CD4-positive, alpha-beta T cell treated with Interleukin-21 for 1 hour (primary cell): Measurements from ENCODE around the gene DUOXA1.
"Not testable (repeated sequence)": the region's sequence is repeated elsewhere in the genome, so short reads cannot be mapped to it uniquely, and the experiment has no call there.

Source experiments
- DNase-seq: peaks from one replicate; pipeline ENCODE4 v3.0.0-alpha.2; 2020

The DUOXA1 gene

DNA sequence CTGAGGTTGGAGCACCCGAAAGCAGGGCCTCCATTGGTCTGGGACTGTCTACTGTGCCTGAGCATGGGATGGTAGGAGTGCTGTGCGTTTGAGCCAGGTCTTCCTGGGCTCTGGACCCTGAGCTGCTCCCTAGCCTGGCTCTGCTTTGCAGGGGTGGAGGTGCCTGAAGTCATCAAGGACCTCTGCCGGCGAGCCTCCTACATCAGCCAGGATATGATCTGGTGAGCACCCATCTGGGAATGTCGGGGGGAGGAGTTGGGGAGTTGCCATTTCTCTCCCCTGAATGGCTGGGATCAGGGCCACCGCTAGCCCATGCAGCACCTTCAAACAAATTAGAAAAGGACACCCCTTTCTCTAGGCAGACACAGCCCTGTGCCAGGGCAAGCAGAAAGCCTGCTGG, 20.8 kb upstream of the DUOXA1 start:
- no peak for DNase-seq

DNA sequence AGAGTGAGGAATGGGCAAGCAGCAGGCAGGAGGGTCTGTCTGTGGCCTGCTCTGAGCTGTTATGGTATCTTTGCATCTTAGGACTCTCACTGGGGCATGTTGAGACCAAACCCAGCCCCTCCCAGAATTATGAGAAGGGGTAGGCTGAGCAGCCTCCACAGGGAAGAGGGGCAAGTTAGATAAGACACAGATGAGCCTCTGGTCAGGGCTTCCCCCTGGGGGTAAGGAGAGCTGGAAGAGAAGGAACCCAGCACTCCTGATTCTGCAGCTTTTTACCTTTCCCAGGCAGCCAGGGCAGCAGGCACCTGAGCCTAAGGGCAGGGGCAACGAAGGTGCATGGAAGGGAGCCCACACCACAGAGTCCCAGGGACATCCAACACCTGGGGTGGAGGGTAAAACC, 19.4 kb upstream of the DUOXA1 start:
- DNase-seq, result no peak

DNA sequence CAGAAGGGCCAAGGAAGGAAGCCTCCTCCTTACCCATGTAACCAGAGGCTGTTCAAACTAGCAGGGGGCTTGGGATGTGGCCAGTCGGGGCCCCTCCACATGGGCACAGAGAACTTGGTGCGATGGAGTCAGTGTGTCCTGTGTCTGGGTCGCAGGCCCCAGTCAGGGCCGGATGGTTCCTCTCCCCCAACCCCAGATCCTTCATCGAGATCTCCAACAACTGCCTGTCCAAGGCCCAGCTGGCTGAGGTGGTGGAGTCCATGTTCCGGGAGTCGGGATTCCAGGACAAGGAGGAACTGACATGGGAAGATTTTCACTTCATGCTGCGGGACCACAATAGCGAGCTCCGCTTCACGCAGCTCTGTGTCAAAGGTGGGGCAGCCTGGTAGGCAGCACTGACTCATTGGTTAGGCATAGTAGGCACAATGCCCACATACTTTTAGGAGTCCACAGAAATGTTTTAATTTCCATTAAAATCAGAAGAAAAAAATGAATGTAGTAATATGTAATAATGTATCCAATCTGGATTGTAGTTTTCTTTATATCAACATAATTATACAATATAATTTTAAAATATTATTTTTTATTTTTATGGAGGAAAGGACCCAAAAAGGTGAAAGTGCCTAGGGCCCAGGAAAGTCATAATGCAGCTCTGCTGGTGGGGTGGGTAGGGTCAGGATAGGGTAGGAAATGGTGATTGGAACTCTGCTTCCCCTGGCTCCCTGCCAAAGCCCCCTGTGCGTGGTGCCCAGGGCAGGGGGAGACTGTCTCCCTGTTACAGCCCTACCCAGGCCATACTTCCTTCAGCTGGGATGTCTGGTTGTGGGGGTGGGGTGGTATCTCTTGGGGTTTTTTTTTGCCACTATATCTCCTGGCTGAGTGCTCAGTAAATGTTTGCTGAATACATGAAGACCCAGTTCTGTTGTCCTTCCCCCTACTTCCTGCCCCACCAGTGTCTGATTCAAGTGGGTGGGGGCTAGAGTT, 18.7 kb upstream of the DUOXA1 start:
- DNase-seq, result no peak

DNA sequence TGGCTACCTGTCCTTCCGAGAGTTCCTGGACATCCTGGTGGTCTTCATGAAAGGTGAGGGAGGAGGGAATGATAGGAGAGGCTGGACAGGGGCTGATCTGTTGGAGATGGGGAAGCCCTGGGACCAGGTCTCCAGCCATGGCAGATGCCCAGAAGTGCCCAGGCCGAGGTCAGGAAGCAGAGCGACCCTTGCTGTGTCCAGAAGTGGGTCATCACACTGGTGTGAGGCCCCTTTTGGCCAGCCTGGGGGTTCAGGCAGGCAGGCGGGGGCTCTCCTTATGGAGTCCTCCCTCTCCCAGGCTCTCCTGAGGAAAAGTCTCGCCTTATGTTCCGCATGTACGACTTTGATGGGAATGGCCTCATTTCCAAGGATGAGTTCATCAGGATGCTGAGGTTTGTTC, 17.9 kb upstream of the DUOXA1 start:
- no peak for DNase-seq

DNA sequence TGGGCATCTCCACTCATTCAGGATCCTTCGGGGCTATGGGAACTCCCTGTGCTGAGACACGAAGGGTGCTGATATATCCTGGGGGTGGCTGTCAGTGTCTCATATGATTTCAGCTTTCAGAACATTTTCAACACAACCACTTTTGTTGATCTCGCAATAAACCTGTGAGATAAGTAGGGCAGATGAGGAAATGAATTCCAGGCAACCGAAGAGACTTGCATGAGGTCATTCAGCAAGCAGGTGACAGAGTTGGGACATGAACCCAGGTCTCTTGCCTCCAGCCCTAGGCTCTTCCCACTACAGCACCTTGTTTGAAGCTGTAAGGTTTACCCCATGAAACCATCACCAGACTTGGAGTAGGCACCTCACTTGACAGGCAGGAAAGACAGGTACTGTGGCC, 16.7 kb upstream of the DUOXA1 start:
- no peak for DNase-seq

DNA sequence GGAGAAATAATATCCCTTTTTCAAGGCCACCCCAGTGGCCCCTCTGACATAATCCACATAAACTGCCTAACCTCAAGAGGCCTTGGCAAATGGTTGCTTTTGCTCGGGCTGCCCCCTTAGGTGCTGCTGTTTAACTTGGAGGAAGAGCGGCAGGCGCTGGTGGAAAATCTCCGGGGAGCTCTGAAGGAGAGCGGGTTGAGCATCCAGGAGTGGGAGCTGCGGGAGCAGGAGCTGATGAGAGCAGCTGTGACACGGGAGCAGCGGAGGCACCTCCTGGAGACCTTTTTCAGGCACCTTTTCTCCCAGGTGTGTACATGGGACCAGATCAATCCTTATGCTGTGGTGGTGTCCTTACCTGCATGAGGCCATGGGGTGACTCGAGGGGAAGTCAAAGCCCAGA, 15.1 kb upstream of the DUOXA1 start:
- no peak for DNase-seq

DNA sequence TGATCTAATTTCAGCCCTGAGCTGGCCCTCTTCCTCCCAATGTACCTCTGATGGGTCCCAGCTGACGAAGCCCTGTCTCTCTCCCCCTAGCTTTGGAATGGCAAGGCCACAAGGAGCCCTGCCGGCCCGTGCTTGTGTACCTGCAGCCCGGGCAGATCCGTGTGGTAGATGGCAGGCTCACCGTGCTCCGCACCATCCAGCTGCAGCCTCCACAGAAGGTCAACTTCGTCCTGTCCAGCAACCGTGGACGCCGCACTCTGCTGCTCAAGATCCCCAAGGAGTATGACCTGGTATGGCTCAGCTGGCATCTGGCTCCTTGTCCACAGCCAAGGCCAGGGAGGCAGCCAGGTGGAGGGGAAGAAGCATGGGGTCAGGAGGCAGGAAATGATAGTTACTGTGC, 14.3 kb upstream of the DUOXA1 start:
- DNase-seq, result no peak

DNA sequence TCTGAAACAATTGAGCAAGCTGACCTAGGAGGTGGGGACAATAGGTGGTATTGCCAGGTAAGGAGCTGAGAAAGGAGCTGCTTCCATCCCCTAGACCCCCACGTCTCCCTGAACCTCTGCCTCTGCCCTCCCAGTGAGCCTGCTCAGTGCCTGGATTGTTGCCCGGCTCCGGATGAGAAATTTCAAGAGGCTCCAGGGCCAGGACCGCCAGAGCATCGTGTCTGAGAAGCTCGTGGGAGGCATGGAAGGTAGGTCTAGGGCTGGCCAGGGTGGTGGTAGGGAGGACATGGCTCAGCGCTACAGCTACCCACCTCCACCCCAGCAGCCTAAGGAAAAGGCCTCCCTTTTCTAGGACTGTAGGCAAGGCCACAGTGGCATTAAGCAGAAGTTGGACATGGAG, 13.4 kb upstream of the DUOXA1 start:
- no peak for DNase-seq

DNA sequence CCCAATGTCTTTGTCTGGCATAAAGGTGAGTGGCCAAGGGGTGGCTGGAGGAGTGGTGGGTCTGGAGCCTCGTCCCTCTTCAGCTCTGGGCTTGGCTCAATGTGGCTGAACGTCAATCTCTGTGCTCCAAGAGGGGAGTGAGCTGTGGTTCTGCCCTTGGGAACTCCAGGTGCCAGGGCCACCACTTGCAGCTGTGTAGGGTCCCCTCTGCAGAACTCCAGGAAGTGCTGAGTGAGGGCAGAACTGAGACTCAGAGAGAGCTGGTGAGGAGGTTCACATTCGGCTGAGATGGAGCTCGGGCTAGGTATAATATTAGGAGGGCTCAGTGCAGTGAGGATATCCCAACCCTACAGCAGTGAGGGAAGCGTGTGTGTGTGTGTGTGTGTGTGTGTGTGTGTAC, 11.7 kb upstream of the DUOXA1 start:
- DNase-seq, result no peak

DNA sequence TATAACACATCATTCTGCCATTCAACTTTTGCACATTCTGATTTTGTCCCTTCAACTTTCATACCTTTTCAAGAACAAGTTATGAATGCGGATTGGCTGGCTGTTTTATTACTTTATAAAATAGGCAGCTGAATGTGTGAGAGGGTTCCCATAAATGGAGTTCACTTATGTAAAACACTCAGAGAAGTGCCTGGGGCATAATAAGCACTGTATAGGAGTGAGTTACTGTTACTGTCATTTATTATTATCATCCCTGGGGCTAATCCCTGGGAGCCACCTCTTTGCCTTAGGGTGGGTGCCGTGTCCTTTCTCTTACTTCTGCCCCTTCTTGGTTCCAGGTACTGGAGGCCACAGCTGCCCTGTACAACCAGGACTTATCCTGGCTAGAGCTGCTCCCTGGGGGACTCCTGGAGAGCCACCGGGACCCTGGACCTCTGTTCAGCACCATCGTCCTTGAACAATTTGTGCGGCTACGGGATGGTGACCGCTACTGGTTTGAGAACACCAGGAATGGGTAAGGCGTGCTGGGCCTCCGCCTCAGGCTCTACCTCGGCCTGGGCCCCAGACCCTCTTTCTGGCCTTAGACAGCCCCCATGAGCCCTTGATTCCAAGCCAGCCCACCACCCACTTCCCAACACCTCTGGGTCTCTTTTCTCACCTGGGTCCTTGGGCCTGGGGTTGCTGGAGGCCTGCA, 11.0 kb upstream of the DUOXA1 start:
- DNase-seq, result no peak

DNA sequence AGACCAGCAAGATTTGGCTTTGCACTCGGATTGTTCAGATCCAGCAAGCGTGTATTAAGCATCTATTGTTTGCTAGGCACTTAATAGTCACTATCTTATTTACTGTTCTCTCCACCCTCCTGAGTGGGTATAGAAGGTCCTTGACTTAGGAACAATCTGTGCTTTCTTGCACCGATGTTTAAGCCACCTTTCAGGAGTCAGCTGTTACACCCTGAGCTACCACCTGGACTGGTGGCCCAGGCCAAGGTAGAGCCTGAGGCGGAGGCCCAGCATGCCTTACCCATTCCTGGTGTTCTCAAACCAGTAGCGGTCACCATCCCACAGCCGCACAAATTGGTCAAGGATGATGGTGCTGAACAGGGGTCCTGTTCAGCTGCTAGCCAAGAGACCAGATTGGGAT, 10.1 kb upstream of the DUOXA1 start:
- DNase-seq, result no peak

DNA sequence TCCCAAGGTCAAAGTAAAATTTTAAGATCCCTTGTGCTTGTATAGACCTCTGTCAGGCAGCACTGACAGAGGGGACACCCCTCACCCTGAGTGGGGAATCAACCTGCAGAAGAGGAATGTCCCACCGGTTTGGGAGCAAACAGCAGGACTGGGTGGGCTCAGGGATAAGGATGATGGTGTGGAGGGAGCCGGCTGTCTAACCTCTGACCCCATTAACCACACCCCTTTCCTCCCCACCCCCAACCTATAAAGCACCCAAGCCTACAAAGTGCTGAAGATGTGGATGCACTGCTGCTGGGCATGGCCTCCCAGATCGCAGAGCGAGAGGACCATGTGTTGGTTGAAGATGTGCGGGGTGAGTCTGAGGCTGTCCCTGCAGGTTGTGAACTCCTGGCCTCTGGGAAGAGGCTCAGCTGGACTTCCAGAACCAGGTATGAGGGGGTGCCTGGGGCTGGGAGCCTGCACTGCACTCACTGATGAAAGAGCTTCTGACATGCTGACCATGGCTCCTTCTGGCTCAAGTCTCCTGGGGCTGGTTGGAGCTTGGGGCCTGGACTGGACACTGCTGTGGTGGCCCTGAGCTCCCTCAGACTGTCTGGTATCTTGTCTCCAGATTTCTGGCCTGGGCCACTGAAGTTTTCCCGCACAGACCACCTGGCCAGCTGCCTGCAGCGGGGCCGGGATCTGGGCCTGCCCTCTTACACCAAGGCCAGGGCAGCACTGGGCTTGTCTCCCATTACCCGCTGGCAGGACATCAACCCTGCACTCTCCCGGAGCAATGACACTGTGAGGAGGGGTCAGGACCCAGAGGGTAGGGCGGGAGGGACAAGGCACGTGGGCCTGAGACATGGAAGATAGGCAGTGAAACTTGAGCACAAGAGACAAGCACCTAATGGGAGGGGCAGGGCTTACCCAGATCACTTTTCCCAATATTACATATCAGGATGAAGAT, 9.4 kb upstream of the DUOXA1 start:
- no peak for DNase-seq

DNA sequence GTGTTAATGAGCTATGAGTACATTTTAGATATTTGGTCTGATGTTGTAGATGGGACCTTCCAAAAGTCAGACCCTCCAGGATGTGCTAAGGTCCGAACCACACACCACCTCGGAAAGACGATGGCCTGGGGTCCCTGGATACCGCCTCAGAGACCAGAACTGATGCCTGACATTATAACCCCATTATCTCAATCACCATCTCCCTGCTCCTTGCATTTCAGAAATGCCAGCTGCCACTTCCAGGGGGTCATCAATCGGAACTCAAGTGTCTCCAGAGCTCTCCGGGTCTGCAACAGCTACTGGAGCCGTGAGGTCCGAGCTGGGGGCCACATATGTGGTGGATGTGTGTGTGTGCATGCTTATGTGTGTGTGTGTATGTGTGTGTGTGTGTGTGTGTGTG, 8.0 kb upstream of the DUOXA1 start:
- DNase-seq, result no peak

DNA sequence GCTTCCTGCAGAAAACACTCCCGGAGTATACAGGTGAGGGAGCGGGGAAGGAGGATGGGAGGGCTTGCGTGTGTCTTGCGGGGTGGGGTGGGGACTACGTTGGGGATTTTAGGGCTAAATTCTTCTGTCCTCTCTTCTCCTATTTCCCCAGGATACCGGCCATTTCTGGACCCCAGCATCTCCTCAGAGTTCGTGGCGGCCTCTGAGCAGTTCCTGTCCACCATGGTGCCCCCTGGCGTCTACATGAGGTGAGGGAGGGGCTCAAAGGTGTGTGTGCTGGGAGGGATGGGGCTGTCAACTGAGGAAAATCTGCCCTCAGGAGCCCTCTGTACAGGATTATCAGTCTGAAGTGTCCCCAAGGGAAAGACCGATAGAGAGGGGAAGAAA, 6.7 kb upstream of the DUOXA1 start:
- peak; percentile 19 for DNase-seq

DNA sequence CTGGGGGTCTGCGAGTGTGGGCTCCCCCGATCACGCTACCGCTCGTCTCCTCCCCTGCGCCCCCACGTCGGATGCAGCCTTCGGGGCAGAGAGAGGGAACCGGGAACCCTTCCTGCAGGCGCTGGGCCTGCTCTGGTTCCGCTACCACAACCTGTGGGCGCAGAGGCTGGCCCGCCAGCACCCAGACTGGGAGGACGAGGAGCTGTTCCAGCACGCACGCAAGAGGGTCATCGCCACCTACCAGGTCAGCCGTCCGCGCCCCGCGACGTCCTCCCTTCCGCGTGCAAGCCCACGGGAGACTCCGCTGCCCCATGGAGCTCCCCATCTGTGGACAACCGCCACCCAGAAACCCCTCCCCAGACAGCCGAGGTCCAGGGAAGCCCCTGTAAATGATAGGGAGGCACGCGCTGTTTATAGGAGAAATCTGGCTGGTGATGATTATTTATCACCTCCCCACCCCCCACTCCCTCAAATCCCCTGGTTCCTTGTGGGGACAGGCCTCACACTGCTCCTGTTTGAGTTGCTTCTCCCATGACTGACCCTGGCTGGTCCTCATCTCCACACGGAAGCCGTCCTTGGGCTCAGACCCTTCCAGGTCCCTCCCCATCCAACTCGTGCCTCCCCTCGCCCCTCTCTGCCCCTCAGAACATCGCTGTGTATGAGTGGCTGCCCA, 6.2 kb upstream of the DUOXA1 start:
- not testable (repeated sequence) for DNase-seq

DNA sequence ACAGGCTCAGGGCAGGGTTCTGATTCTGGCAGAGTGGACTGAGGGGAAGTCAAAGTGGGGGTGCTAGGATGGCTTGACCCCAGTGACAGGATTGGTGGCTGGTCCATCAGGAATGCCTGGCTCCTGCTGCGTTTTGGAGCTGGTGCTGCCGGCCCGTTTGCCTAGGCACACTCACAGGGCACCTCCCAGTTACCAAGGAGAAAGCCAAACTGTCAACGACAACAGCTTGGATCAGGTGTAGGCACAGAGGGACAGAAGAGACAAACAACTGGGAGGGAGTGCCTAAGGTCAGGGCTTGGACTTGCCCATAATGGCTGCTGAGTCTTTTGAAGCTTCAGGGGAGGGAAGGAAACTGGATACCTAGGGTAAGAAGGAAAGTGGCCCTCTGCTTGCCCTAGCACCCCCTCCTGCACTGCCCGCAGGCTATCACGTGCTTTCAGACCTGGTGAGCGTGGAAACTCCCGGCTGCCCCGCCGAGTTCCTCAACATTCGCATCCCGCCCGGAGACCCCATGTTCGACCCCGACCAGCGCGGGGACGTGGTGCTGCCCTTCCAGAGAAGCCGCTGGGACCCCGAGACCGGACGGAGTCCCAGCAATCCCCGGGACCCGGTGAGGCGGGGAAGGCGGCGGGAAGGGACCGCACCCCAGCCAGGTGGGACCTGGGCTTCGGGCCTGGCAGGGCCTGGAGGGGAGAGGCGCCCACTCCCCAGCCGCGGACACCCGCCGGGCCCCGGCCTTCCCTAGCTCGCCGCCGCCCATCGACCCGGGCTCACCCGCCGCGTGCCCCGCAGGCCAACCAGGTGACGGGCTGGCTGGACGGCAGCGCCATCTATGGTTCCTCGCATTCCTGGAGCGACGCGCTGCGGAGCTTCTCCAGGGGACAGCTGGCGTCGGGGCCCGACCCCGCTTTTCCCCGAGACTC, 5.3 kb upstream of the DUOXA1 start:
- DNase-seq, result peak; percentile 18

DNA sequence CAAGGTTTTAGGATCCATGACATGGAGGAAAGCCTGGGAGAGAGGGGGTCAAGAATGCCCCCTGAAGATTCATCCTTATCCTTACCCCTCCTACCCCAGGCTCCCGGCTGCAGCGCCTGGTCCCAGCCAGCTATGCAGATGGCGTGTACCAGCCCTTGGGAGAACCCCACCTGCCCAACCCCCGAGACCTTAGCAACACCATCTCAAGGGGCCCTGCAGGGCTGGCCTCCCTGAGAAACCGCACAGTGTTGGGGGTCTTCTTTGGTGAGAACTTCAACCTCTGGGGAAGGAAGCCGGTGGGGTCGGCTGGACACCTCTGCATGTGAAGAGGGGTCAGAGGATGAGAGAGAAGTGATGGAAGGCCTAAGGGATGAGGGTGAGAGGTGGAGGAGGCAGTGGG, 4.4 kb upstream of the DUOXA1 start:
- no peak for DNase-seq

DNA sequence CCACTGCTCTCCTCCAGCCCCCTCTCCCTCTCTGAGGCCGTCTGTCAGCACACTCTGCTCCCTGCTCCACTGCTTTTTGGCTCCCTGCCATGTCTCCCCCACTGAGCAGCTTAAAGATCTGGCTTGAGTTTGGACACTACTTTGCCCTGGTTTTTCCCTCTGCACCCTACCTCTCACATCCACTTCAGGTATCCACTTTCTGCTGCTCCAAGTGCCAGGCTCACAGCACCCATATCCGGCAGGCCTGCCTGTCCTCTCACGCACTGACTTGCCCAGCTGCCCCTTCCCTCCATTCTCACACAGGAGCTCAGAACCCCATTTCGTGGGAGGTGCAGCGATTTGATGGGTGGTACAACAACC, 3.9 kb upstream of the DUOXA1 start:
- DNase-seq, result no peak

DNA sequence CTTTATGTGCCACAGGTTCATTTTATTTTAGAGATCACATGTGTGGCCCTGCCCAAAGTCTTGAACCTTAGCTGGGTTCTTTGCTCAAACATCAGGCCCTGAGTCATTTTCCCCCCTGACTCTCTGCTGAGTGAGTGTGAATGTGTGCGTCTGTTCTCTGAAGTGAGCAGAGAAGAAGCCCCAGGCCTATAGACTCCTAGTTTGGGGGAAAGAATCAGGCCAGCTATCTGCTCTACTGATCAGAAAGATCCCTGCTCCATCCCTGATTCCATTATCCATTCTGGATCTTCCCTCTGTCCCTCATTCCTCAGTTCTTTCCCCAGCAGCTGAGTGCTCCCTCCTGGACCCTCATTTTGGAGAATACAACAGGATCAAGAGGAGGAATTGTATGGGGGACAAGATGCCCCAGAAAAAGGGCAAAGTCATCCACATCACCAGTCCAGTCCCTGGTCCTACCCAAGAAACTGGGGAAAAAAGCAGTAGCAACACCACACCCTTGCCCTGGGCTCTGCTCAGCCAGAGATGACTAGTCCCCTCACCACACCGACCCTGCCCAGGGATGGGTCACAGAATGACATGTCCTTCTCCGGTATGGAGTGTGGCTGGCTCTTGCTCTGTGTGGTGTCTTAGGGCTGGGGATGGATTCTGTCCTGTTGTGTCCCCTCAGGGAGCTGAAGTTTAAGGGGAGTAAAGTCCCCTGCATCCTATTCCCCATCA, 3.3 kb upstream of the DUOXA1 start:
- no peak for DNase-seq

DNA sequence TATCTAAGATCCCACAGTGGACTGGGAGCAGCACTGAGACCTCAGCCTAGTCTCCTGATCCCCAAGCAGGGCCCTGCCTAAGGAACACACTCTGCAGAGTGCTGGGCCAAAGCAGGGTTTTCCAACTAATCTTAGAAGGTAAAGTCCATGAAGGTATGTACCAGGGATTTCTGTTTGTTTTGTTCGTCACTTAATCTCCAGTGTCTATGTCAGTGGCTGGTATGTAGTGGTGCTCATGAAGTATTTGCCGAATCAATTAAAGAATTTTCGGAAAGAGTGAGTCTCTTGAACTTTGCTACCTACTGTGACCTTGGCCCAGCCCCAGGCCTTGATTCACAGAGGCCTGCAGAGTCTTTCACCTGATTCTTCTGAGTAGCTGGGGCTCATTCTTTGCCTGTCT, 1.8 kb upstream of the DUOXA1 start:
- DNase-seq, result no peak
